Ascending aorta (tissue), 2 donors: Measurements from ENCODE around the gene LACTBL1. TPM values are rescaled to one million over a fixed set of nuclear protein-coding genes. Genes with fewer than 3 reads are reported as not detected.

ENCODE experiments used
- DNase-seq, 2 donors: peaks; one replicate each; pipeline ENCODE4 v3.0.0-alpha.2; 2019; ENCODE audit warnings: low spot score in 2 of 2
- H3K27ac ChIP-seq, 2 donors: fragments of 200-600 bp; sonication (generic); one replicate each; pipeline ENCODE4 v1.5.1; 2016 to 2017; ENCODE audit warnings: mild to moderate bottlenecking in 1 of 2
- H3K27me3 ChIP-seq: fragments of 200-600 bp; sonication (generic); one replicate; pipeline ENCODE4 v1.5.1; 2017
- H3K36me3 ChIP-seq, 2 donors: fragments of 200-600 bp; sonication (generic); one replicate each; pipeline ENCODE4 v1.5.1; 2016
- H3K4me1 ChIP-seq, 2 donors: fragments of 200-600 bp; sonication (generic); one replicate each; pipeline ENCODE4 v1.5.1; 2016 to 2017; ENCODE audit warnings: mild to moderate bottlenecking in 1 of 2
- H3K4me3 ChIP-seq, 2 donors: fragments of 200-600 bp; sonication (generic); one replicate each; pipeline ENCODE4 v1.5.1; 2016 to 2017; ENCODE audit warnings: mild to moderate bottlenecking in 1 of 2
- H3K9me3 ChIP-seq, 2 donors: fragments of 200-600 bp; sonication (generic); one replicate each; pipeline ENCODE4 v1.5.1; 2016
- intact Hi-C: fragments of 100-400 bp; cut with DNase I; formaldehyde crosslinking; loops from one replicate; pipeline ENCODE4 v1.15.1; 2023
- total RNA-seq: library from RNA; depleted of rRNA; stranded (reverse); fragments of >200 nt; gene quantifications from one replicate; pipeline ENCODE4 v1.1.0, GENCODE V29; 2016
- TF ChIP-seq, protein P1 (sequence below), 3 experiments: fragments of 200-600 bp in 2 of 3; fragments of 450-650 bp in 1 of 3; sonication (generic) in 2 of 3; IDR thresholded peaks; one replicate each; pipeline ENCODE4 v1.5.1; 2016 to 2019; ENCODE audit warnings: antibody characterized with exemption in 3 of 3, mild to moderate bottlenecking in 1 of 3, moderate library complexity in 1 of 3

Gene LACTBL1
- total RNA-seq, 1 donor from 2014 or later, result not detected

DNA sequence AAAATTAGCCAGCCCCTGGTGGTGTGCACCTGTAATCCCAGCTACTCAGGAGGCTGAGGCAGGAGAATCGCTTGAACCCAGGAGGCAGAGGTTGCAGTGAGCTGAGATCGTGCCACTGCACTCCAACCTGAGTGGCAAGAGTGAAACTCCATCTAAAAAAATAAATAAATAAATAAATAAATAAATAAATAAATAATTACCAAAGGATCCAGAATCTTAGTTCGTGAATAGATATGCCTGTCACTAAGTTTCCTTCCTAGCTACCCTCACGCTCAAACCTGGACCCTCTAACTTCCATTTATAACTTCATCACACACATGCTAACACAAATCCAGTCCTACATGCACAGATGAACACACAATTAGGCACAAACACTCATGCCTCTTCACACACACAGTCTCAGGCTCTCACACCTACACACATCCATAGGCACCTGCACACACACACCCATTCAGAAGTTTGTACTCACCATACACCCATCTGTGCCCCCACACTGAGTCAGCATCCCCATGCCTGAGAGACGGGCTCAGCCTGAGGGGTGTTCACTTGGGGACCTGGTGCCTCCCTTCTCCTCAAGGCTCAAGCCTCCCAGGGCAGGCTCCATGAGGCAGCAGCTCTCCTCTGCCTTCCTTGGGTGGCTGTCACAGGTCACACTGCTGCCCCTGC is 61.5 kb downstream of the LACTBL1 start:
- Histone ChIP-seq H3K4me3 (no peak overlapping the region), H3K9me3 (no peaks in the 10 kb centered on the region), H3K36me3 (no peaks in the 10 kb centered on the region), H3K27ac (no peak overlapping the region), H3K27me3 (no peaks in the 10 kb centered on the region), H3K4me1 (no peaks in the 10 kb centered on the region)
- intact Hi-C loops, result no loop called here
- TF ChIP-seq, protein P1, sequence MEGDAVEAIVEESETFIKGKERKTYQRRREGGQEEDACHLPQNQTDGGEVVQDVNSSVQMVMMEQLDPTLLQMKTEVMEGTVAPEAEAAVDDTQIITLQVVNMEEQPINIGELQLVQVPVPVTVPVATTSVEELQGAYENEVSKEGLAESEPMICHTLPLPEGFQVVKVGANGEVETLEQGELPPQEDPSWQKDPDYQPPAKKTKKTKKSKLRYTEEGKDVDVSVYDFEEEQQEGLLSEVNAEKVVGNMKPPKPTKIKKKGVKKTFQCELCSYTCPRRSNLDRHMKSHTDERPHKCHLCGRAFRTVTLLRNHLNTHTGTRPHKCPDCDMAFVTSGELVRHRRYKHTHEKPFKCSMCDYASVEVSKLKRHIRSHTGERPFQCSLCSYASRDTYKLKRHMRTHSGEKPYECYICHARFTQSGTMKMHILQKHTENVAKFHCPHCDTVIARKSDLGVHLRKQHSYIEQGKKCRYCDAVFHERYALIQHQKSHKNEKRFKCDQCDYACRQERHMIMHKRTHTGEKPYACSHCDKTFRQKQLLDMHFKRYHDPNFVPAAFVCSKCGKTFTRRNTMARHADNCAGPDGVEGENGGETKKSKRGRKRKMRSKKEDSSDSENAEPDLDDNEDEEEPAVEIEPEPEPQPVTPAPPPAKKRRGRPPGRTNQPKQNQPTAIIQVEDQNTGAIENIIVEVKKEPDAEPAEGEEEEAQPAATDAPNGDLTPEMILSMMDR (IDR thresholded peaks at IDR 0.05), result no peak
- DNase-seq, result no peak

DNA sequence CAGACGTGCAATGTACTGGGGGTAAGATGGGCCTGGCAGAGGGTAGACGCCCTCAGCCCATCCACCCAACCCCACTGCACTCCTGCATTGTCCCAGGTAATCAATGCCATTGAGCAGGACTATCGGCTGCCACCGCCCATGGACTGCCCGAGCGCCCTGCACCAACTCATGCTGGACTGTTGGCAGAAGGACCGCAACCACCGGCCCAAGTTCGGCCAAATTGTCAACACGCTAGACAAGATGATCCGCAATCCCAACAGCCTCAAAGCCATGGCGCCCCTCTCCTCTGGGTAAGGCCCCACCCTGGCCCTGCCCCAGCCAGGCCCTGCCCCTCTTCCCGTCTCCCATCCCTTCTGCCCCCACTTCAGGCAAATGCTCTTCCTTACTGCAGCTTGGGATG is 62.4 kb downstream of the LACTBL1 start:
- no peak for DNase-seq
- Histone ChIP-seq H3K27ac (no peak overlapping the region), H3K9me3 (no peaks in the 10 kb centered on the region), H3K36me3 (no peaks in the 10 kb centered on the region), H3K4me3 (no peak overlapping the region), H3K4me1 (no peaks in the 10 kb centered on the region), H3K27me3 (no peaks in the 10 kb centered on the region)
- intact Hi-C loops, result no loop called here
- TF ChIP-seq, protein P1 (IDR thresholded peaks at IDR 0.05), result no peak

DNA sequence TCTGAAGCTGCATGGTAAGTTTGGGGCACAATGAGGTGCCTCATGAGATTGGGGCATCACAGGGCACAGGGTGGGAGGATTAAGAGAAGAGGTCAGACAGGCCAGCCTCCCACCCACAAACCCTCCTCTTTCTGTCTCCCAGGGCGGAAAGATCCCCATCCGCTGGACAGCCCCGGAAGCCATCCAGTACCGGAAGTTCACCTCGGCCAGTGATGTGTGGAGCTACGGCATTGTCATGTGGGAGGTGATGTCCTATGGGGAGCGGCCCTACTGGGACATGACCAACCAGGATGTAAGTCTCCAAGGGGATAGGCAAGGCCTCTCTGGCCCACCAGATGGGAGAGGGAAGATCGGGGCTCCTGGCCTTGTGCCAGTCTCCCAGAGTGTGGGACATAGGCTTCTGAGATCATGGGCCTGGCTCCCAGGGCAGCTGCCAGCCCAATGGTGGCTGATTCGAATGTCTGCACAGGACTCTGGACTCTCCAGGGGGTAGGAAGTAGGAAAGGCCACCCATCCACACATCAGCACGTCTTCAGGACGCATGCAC is 63.7 kb downstream of the LACTBL1 start:
- no peaks in the 10 kb centered on the region for H3K4me1 ChIP-seq
- H3K9me3 ChIP-seq, result no peaks in the 10 kb centered on the region
- H3K27ac ChIP-seq, result no peak overlapping the region
- intact Hi-C loops, result no loop called here
- H3K4me3 ChIP-seq, result no peak overlapping the region
- no peak for DNase-seq
- TF ChIP-seq, protein P1 (IDR thresholded peaks at IDR 0.05), result no peak
- H3K36me3 ChIP-seq, result no peaks in the 10 kb centered on the region
- no peaks in the 10 kb centered on the region for H3K27me3 ChIP-seq

GRCh38 chr1:22907528-22907927 is 65.1 kb downstream of the LACTBL1 start:
- TF ChIP-seq, protein P1 (IDR thresholded peaks at IDR 0.05), result no peak
- DNase-seq, result no peak
- intact Hi-C loops, result no loop called here
- no peaks in the 10 kb centered on the region for H3K4me1 ChIP-seq
- no peaks in the 10 kb centered on the region for H3K36me3 ChIP-seq
- H3K4me3 ChIP-seq, result no peak overlapping the region
- no peak overlapping the region for H3K27ac ChIP-seq
- no peaks in the 10 kb centered on the region for H3K27me3 ChIP-seq
- no peaks in the 10 kb centered on the region for H3K9me3 ChIP-seq

DNA sequence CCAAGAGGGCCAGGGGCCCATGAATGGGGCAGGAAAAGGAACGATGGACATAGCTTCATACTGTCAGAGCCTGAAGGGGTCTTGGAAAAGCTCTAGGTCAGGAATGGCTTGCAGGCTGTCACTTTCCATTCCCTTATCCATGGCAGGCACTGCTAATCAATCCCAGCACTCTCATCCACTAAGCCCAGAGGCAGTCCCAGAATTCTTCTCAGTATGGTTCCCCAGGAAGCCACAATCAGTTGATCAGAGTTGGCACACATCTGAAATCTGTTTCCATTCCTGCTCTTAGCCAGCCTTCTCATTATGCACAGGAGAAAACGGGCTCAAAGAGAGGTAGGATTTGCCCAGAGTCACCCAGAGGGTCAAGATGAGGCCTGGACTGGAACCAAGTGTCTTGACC is 65.7 kb downstream of the LACTBL1 start:
- intact Hi-C loops, result no loop called here
- no peaks in the 10 kb centered on the region for H3K27me3 ChIP-seq
- TF ChIP-seq, protein P1 (IDR thresholded peaks at IDR 0.05), result no peak
- H3K36me3 ChIP-seq, result no peaks in the 10 kb centered on the region
- H3K4me1 ChIP-seq, result no peaks in the 10 kb centered on the region
- H3K9me3 ChIP-seq, result no peaks in the 10 kb centered on the region
- H3K27ac ChIP-seq, result no peak overlapping the region
- DNase-seq, result no peak
- H3K4me3 ChIP-seq, result no peak overlapping the region
